NCI-H2029 (cell line): Measurements from ENCODE around the gene ARPC2.
"Not testable (repeated sequence)": the region's sequence is repeated elsewhere in the genome, so short reads cannot be mapped to it uniquely, and the experiment has no call there.

Experiments
- DNase-seq: peaks from one replicate; lab custom pipeline; 2025; lab: John Stamatoyannopoulos, UW

The ARPC2 gene

DNA sequence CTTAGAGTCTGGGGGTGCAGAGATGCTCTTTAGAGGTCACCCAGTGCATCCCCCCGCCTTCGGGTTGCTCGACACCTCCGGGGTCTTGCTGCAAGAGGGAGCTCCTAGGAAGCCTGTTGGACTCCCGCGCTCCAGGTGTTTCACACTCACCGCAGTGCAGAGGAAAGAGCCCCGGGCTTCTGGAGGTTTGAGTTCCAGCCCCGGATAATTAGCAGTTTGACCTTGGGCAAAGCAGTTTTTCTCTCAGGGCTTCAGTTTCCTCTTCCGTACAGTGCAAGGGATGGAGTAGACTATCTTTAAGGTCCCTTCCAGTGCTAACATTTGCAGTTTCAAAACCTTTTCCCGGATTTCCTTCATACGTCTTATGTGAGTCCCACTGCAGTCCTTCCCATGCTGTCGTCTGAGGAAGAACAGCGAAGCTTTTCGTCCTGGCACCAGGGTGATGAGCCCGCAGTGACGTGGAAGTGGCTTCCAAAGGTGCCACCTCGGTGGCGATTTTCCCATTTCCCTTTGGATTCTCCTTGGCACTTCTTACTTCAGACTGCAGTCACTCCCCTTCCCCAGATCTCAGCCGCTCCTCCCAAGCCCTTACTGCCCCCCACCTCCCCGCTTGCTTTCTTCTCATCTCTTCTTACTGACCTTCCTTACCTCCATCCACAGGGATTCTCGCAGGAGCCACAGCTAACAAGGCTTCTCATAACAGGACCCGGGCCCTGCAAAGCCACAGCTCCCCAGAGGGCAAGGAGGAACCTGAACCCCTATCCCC lies 53.9 kb downstream of the ARPC2 start:
- no peak for DNase-seq

DNA sequence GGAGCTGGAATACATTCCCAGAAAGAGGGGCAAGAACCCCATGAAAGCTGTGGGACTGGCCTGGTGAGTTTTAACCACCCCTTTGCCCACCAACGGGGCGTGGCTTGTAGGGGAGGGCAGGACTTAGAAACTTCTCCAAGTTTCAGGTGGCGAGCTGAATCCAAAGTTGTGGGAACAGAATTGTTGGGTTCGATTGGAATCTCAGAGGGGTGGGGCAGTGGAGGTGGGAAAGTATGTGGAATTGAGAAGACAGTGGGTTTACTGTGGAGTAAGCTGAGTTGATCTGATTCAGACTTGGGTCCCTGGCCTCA lies 54.5 kb downstream of the ARPC2 start:
- DNase-seq, result no peak

DNA sequence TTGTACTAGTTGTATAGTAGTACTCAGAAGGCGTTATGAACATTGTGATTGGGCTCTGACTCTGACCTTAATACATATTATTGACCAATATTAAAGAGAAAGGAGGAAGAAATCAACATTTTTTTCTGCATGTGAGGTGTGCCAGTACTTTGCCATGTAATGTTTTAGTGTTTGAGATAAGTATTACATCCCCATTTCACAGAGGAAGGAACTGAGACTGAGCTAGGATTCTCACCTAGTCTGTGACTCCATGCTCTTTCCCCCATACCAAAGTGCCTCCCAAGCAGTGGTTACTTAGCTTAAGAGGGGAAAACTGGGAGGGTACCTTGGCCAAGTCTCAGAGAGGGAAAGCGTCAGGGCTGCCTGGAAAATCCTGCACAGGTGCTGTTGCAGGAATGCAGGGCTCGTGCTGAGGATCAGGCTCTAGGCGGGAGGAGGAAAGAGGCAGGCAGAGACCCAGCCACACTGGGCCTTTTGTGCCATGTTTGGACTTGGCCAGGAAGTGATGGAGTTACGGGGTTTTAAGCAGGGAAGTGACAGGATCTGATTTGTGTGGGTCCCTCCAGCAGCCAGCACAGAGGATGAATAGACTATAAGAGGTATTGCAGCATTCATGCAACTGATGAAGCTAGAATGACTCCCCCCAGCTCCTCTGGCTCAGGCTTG lies 55.0 kb downstream of the ARPC2 start:
- no peak for DNase-seq

GRCh38 chr2:218272531-218273212 lies 55.7 kb downstream of the ARPC2 start:
- peak; percentile 62 for DNase-seq

DNA sequence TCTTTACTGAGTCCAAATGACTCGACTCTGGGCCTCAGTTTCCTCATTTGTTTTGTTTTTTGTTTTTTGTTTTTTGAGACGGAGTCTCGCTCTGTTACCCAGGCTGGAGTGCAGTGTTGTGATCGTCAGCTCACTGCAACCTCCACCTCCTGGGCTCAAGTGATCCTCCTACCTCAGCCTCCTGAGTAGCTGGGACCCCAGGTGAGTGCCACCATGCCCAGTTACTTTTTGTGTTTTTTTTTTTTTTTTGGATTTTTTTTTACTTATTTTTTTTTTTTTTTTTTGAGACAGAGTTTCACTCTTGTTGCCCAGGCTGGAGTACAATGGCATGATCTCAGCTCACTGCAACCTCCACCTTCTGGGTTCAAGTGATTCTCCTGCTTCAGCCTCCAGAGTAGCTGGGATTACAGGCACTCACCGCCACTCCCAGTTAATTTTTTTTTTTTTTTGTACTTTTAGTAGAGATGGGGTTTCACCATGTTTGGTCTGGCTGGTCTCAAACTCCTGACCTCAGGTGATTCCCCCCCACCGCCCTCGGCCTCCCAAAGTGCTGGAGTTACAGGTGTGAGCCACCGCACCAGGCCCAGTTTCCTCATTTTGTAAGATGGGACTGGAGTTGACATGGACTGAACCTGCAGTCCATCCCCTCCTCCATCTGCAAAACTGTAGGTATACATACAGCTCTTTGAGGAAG lies 56.4 kb downstream of the ARPC2 start:
- not testable (repeated sequence) for DNase-seq

GRCh38 chr2:218273908-218274249 lies 56.9 kb downstream of the ARPC2 start:
- no peak for DNase-seq

GRCh38 chr2:218274586-218274985 lies 57.6 kb downstream of the ARPC2 start:
- no peak for DNase-seq

DNA sequence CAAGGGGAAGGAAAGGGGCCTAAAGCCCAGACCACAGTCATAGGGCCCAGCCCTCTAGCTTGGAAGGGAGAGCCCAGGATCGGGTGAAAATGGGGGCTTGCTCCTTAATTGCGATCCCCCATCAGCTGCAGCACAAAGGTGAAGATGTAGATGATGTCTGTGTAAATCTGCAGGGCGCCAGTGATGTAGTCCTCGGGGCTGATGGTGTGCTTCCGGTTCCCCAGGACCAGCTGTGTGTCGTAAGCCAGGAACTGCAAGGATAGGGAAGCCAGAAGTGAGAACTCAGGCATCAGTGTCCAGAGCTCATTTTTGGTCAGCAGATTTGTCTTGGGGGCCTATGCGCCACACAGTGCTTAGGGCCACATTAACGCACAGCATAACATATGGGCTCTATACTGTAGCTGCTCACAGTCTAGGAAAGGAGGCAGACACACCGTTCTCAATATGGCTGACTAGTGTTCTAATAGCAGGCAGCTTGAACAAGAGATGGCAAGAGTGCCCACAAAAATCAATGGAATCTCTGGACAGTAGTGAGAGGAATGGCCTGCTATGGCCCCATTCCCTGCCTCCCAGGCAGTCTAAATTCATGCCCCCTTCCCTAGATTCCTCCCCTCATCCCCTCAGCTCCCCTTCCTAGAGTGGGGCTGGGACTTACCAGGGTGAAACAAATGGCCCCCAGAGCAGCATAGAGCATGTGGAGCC lies 58.5 kb downstream of the ARPC2 start:
- DNase-seq, result no peak

- DNase-seq, result no peak
These were observed 60.2 kb downstream of the ARPC2 start for GRCh38 chr2:218276986-218277755.

DNA sequence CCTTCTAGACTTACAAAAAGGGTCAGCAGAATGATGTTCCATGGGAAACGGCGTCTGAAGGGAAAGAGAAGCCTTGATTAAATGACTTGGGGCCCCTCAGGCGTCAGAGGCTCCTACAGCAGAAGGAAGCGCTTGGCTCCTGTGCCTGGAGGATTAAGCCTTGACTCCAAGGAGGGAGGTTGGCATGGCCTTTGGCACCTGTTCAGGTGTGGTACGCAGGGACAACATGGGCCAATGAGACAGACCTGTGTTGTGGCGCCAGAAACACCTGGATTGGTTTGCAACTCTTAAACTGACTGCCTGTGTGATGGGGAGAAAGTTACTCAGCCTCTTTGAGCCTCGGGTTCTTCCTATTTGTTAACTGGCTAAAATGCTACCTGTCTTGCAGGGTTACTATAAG lies 60.9 kb downstream of the ARPC2 start:
- no peak for DNase-seq

- DNase-seq, result no peak
These were observed 61.8 kb downstream of the ARPC2 start for GRCh38 chr2:218278531-218279360.

- DNase-seq, result no peak
These were observed 63.4 kb downstream of the ARPC2 start for GRCh38 chr2:218280260-218280870.

GRCh38 chr2:218281449-218281848 lies 64.5 kb downstream of the ARPC2 start:
- no peak for DNase-seq

DNA sequence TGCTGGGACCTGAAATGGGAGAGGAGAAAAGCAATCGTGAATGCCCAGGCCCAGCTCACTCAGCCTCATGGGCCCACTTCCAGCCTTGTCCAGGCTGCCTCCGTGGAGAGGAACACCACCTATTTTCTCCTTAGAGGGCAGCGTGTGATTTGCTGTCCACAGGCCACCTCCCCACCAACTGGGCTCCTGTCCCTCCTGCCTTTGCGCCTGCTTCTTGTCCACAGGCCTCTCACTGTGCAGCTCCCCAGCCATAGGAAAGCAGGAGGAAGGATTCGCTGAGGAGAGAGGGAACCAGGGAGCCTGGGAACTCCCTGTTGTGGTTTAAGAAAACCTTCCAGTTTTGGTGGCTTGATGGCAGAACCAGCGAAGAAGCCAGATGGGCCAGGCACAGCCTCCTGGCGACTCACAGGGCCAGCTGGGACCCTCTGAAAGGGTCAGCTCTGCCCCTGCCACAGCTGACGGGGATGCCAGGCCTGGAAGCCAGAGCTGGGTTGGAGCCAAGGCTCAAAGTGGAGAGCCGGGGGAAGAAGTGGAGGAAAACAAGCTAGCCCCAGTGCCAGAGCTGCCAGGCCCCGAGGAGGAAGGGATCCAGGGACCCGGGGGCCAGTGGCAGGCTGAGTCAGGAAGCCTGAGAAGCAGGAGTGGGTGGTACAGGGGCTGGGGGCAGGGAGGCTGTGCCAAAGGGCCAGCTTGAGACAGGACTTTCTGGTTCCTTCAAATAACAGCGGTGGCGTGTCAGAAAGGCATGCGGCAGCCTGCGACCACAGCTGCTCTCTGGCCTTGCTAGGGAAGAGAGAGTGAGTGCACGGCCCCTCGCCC lies 65.4 kb downstream of the ARPC2 start:
- DNase-seq, result no peak

DNA sequence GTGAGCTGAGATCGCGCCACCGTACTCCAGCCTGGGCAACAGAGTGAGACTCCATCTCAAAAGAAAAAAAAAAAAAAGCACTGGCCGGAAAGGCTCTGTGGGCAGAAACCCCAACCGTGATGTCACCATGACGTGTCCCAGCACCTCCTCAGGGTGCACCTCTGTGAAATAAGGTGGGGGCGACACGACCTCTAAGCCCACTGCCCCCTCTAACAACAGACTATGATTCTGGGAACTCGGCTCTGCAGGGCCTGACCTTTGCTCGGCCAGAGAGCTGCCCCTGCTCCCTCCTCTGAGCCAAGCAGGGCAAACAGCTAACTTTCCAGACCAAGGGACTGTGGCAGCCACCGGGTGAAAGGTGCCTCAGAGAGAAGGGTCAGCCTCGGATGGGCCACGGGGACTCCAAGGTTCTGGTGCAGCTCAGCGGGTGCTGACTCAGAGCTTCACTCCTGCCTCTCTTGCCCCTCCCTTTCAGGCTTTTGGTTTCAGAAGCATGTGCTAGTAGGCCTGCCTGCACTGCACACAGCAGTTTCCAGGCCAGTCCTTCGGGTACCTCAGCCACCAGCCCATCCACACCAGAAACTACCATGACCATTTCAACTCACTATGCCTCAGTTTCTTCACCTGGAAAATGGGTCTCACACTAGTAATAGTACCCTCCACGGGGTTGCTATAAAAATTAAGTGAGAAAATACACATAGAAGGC lies 67.3 kb downstream of the ARPC2 start:
- no peak for DNase-seq

DNA sequence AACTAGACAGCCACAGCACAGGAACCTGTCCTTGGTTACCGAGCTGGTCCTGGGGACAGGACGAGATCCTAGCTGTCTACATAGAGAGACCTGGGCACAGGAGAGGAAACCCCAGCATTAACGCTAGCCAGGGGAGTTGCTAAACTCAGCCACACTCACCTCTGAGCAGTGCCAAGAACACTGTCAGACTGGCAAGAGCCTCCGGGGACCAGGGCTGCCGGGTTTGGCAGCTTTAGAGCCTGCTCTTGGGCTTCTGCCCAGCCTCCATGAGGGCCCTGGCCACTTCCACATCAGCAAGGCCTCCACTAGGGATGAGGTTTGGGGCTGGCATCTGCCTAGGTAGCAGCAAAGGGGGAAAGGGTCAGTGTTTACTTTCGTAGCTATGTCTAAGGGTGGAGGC lies 68.6 kb downstream of the ARPC2 start:
- DNase-seq, result peak; percentile 12

- no peak for DNase-seq
These were observed 69.8 kb downstream of the ARPC2 start for GRCh38 chr2:218286570-218287459.
